ENCODE data around the gene POMT2. TPM values are rescaled to one million over a fixed set of nuclear protein-coding genes. Genes with fewer than 3 reads are reported as not detected.

The POMT2 gene
- total and polyA plus RNA-seq, 11 donors: 7.0 to 27.6 (median 15.3) TPM

GRCh38 chr14:77265561-77266335 is 54.9 kb downstream of the POMT2 start:
- ATAC-seq: no peak
- intact Hi-C loops (cut with DNase I): no loop called here
- Histone ChIP-seq H3K4me3 (no peak overlapping the region), H3K9me3 (peaks cover 0 to 12% (median 3%) of the 10 kb centered on the region in 12 donors), H3K4me1 (peaks cover 0 to 4% (median 0%) of the 10 kb centered on the region in 12 donors), H3K27me3 (peaks cover 2 to 33% (median 19%) of the 10 kb centered on the region in 9 donors), H3K36me3 (no peaks in the 10 kb centered on the region), H3K27ac (no peak overlapping the region)
- WGBS, 4 donors: 58 to 71% (median 64%) methylated on average over 16 of the region's 16 CpGs
- no peak for DNase-seq
- no peak for TF ChIP-seq CTCF (IDR thresholded peaks at IDR 0.05)
- TF ChIP-seq POLR2A (IDR thresholded peaks at IDR 0.05): no peak

- intact Hi-C loops (cut with DNase I): no loop called here
- Histone ChIP-seq H3K36me3 (no peaks in the 10 kb centered on the region), H3K27me3 (peaks cover 0 to 27% (median 13%) of the 10 kb centered on the region in 9 donors), H3K27ac (no peak overlapping the region), H3K4me1 (no peaks in the 10 kb centered on the region), H3K9me3 (peaks cover 0 to 12% (median 3%) of the 10 kb centered on the region in 12 donors), H3K4me3 (no peak overlapping the region)
- TF ChIP-seq CTCF (IDR thresholded peaks at IDR 0.05): no peak
- TF ChIP-seq POLR2A (IDR thresholded peaks at IDR 0.05): no peak
- no peak for DNase-seq
- WGBS, 4 donors: 60 to 77% (median 69%) methylated on average over 2 of the region's 2 CpGs
- no peak for ATAC-seq
Measured at GRCh38 chr14:77265187-77265515, 55.5 kb downstream of the POMT2 start.

DNA sequence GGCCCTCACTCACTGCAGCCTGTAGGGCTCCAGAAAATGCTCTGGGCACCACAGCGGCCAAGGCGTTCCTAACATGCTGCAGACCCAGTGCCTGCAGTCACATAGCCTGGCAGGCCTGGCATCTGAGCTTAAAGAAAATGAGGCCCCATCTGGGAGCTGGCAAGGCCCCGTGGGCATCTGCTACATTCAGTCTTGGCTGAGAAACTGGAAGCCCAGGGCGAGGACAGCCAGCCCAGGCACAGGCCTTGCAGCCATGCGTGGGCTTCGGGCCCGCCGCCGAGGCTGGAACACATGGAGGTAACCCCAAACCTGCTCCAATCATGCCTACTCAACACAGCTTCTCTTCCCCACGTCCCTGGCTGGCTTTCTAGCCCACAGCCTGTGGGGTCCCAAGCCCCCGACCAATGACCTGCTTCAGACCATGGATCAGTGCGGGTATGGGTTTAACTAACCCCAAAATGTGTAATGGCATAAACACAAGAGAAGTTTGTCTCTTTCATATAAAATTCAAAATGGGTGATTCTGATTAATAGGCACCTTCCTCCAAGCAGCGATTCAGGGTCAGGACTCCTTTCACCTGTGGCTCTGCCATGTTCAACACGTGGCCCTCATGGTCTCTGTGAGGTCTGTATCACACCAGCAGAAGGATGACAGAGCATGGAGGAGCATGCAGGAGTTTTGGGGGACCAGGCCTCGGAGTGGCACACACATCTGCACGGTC is 56.1 kb downstream of the POMT2 start:
- peak in 1 of 5 donors; percentile 20 for DNase-seq
- 78 to 84% (median 82%) methylated on average over 8 to 16 of the region's 16 CpGs for WGBS, 4 donors
- Histone ChIP-seq H3K4me3 (no peak overlapping the region), H3K27ac (no peak overlapping the region), H3K9me3 (peaks cover 0 to 12% (median 3%) of the 10 kb centered on the region in 12 donors), H3K4me1 (no peaks in the 10 kb centered on the region), H3K36me3 (no peaks in the 10 kb centered on the region), H3K27me3 (peaks cover 0 to 23% (median 10%) of the 10 kb centered on the region in 9 donors)
- TF ChIP-seq CTCF (IDR thresholded peaks at IDR 0.05) (no peak), POLR2A (IDR thresholded peaks at IDR 0.05) (no peak)
- intact Hi-C loops (cut with DNase I): no loop called here
- ATAC-seq: peak in 1 of 4 donors; percentile 24

- no peak overlapping the region for H3K27ac ChIP-seq
- no peaks in the 10 kb centered on the region for H3K9me3 ChIP-seq
- no peaks in the 10 kb centered on the region for H3K36me3 ChIP-seq
- ATAC-seq (peak in 1 of 4 donors; percentile 44), DNase-seq (no peak)
- no peak overlapping the region for H3K4me3 ChIP-seq
- H3K27me3 ChIP-seq: peaks cover 0 to 26% (median 0%) of the 10 kb centered on the region in 9 donors
- WGBS, 4 donors: 49 to 71% (median 52%) methylated on average over 7 to 10 of the region's 10 CpGs
- intact Hi-C loops (cut with DNase I): no loop called here
- H3K4me1 ChIP-seq: no peaks in the 10 kb centered on the region
- TF ChIP-seq POLR2A (IDR thresholded peaks at IDR 0.05): no peak
- TF ChIP-seq CTCF (IDR thresholded peaks at IDR 0.05): no peak
Measured at GRCh38 chr14:77260631-77261030, 60.1 kb downstream of the POMT2 start.

Measured in heart left ventricle (tissue), 16 donors.